H1 (cell line): Measurements from ENCODE around the gene NUDT3. TPM values are rescaled to one million over a fixed set of nuclear protein-coding genes. Genes with fewer than 3 reads are reported as not detected.

Experiments used
- CTCF ChIA-PET: fragments of 300-600 bp; sonication (Branson Sonifier 250); formaldehyde crosslinking; loops from one replicate; lab custom pipeline; 2021; ENCODE audit not compliant: partially characterized antibody; lab: Charles Lee
- POLR2A ChIA-PET: fragments of 300-600 bp; sonication (Branson Sonifier 250); formaldehyde crosslinking; loops from one replicate; lab custom pipeline; 2021; ENCODE audit warnings: inconsistent platforms; ENCODE audit not compliant: partially characterized antibody; lab: Charles Lee
- DNase-seq, 2 experiments: peaks; one replicate each; pipeline versions ENCODE4 v3.0.0 to v3.0.0-alpha.2; 2010 to 2022; ENCODE audit warnings: low spot score in 2 of 2, low read depth in 1 of 2, mixed read lengths in 1 of 2
- FAIRE-seq: peaks from 2 replicates; lab custom pipeline; 2011; peaks lifted over from hg19 to GRCh38; lab: Jason Lieb, UNC
- H2AFZ ChIP-seq: 2 replicates; pipeline ENCODE4 v1.8.1; 2012; ENCODE audit warnings: low read length, inconsistent platforms
- H2AK5ac ChIP-seq: 2 replicates; pipeline ENCODE4 v1.6.1; 2013; ENCODE audit warnings: low read depth, low read length
- H2BK120ac ChIP-seq: replicated peaks from 2 replicates; pipeline ENCODE3; 2013; ENCODE audit warnings: low read depth, low read length, inconsistent platforms
- H2BK12ac ChIP-seq: 2 replicates; pipeline ENCODE4 v1.6.1; 2013; ENCODE audit warnings: low read depth, low read length
- H2BK15ac ChIP-seq: 2 replicates; pipeline ENCODE4 v1.6.1; 2013; ENCODE audit warnings: low read length
- H2BK20ac ChIP-seq: 2 replicates; pipeline ENCODE4 v1.6.1; 2013; ENCODE audit warnings: low read length
- H2BK5ac ChIP-seq: 2 replicates; pipeline ENCODE4 v1.6.1; 2013; ENCODE audit warnings: low read depth, low read length
- H3K14ac ChIP-seq: 2 replicates; pipeline ENCODE4 v1.6.1; 2013; ENCODE audit warnings: inconsistent platforms; ENCODE audit not compliant: insufficient read length
- H3K18ac ChIP-seq: 2 replicates; pipeline ENCODE4 v1.6.1; 2013; ENCODE audit warnings: low read length; ENCODE audit errors: extremely low read depth
- H3K23ac ChIP-seq: 2 replicates; pipeline ENCODE4 v1.6.1; 2013; ENCODE audit warnings: inconsistent platforms; ENCODE audit not compliant: insufficient read length
- H3K23me2 ChIP-seq: 2 replicates; pipeline ENCODE4 v1.6.1; 2013; ENCODE audit warnings: low read depth, low read length
- H3K27ac ChIP-seq: 2 replicates; pipeline ENCODE4 v1.6.1; 2011; ENCODE audit warnings: low read depth, low read length, inconsistent platforms
- H3K27me3 ChIP-seq, 4 experiments: replicated peaks in 1 of 4; 1 replicate in 1 of 4; 2 replicates in 3 of 4; pipeline versions ENCODE4 v1.6.1 to v1.8.1; 2011 to 2013; ENCODE audit warnings: low read length in 3 of 4, mild to moderate bottlenecking in 3 of 4, inconsistent platforms in 2 of 4, mixed read lengths in 2 of 4, moderate library complexity in 1 of 4; ENCODE audit not compliant: control insufficient read depth in 3 of 4, insufficient read depth in 3 of 4; ENCODE audit errors: extremely low read depth in 1 of 4
- H3K36me3 ChIP-seq, 4 experiments: 2 replicates each; pipeline versions ENCODE4 v1.6.1 to v1.8.1; 2011 to 2013; ENCODE audit warnings: mild to moderate bottlenecking in 4 of 4, low read length in 3 of 4, moderate library complexity in 2 of 4, control low read depth in 1 of 4, inconsistent platforms in 1 of 4; ENCODE audit not compliant: insufficient read depth in 4 of 4, control insufficient read depth in 2 of 4
- H3K4ac ChIP-seq: replicated peaks from 2 replicates; pipeline ENCODE3; 2013; ENCODE audit warnings: low read length, low read depth, mixed read lengths, inconsistent platforms; ENCODE audit not compliant: insufficient read length
- H3K4me1 ChIP-seq, 4 experiments: replicated peaks in 1 of 4; 1 replicate in 1 of 4; 2 replicates in 3 of 4; pipeline versions ENCODE4 v1.6.1 to v1.8.1; 2011 to 2013; ENCODE audit warnings: low read length in 3 of 4, inconsistent platforms in 2 of 4, mixed read lengths in 1 of 4; ENCODE audit not compliant: insufficient read depth in 4 of 4, control insufficient read depth in 3 of 4
- H3K4me2 ChIP-seq, 2 experiments: 2 replicates each; pipeline versions ENCODE4 v1.6.1 to v1.8.1; 2011 to 2013; ENCODE audit warnings: low read depth in 2 of 2, low read length in 2 of 2, control low read depth in 1 of 2, inconsistent platforms in 1 of 2, mild to moderate bottlenecking in 1 of 2; ENCODE audit not compliant: insufficient read depth in 1 of 2
- H3K4me3 ChIP-seq, 4 experiments: fragments of 200-600, 300-600 bp in 1 of 4; sonication (generic), shearing (Covaris generic), sonication (Bioruptor Twin) in 1 of 4; 2 replicates each; pipeline versions ENCODE4 v1.5.1 to v1.8.1; 2011 to 2016; ENCODE audit warnings: low read length in 4 of 4, low read depth in 3 of 4, control low read depth in 2 of 4, inconsistent platforms in 2 of 4, mild to moderate bottlenecking in 2 of 4, mixed read lengths in 1 of 4, moderate library complexity in 1 of 4; ENCODE audit not compliant: insufficient read depth in 2 of 4; ENCODE audit errors: extremely low read depth in 1 of 4
- H3K56ac ChIP-seq: replicated peaks from 2 replicates; pipeline ENCODE3; 2013; ENCODE audit warnings: low read depth, mild to moderate bottlenecking, mixed read lengths, low read length, inconsistent platforms; ENCODE audit not compliant: insufficient read length
- H3K79me1 ChIP-seq: 2 replicates; pipeline ENCODE4 v1.6.1; 2013; ENCODE audit warnings: low read depth, low read length, control low read depth
- H3K79me2 ChIP-seq, 2 experiments: 2 replicates each; pipeline versions ENCODE4 v1.6.1 to v1.8.1; 2012 to 2013; ENCODE audit warnings: low read length in 2 of 2, mild to moderate bottlenecking in 2 of 2, inconsistent platforms in 1 of 2; ENCODE audit not compliant: insufficient read depth in 2 of 2, control insufficient read depth in 1 of 2
- H3K9ac ChIP-seq, 4 experiments: replicated peaks in 1 of 4; 1 replicate in 1 of 4; 2 replicates in 3 of 4; pipeline versions ENCODE4 v1.6.1 to v1.8.1; 2011 to 2013; ENCODE audit warnings: low read depth in 3 of 4, low read length in 3 of 4, control low read depth in 2 of 4, mild to moderate bottlenecking in 2 of 4, moderate library complexity in 2 of 4, inconsistent platforms in 1 of 4; ENCODE audit errors: extremely low read depth in 1 of 4
- H3K9me3 ChIP-seq, 2 experiments: 2 replicates each; pipeline versions ENCODE4 v1.6.1 to v1.8.1; 2012 to 2013; ENCODE audit warnings: mild to moderate bottlenecking in 2 of 2, moderate library complexity in 2 of 2, control low read depth in 1 of 2, inconsistent platforms in 1 of 2, low read depth in 1 of 2, low read length in 1 of 2, mixed read lengths in 1 of 2; ENCODE audit not compliant: insufficient read depth in 2 of 2
- H4K20me1 ChIP-seq, 2 experiments: replicated peaks in 1 of 2; 2 replicates each; pipeline versions ENCODE3 to v1.8.1; 2011 to 2013; ENCODE audit warnings: inconsistent platforms in 2 of 2, low read length in 2 of 2, mild to moderate bottlenecking in 1 of 2; ENCODE audit not compliant: insufficient read depth in 2 of 2, control insufficient read depth in 1 of 2
- H4K5ac ChIP-seq: 2 replicates; pipeline ENCODE4 v1.6.1; 2013; ENCODE audit warnings: low read length, low read depth, mixed read lengths, inconsistent platforms; ENCODE audit not compliant: insufficient read length
- H4K8ac ChIP-seq: 2 replicates; pipeline ENCODE4 v1.8.0; 2013; ENCODE audit warnings: mild to moderate bottlenecking, moderate library complexity, low read length, inconsistent platforms; ENCODE audit not compliant: insufficient read depth; ENCODE audit errors: extremely low read depth
- H4K91ac ChIP-seq: replicated peaks from 2 replicates; pipeline ENCODE3; 2013; ENCODE audit warnings: low read length, mixed read lengths, inconsistent platforms; ENCODE audit not compliant: insufficient read length
- ATF2 ChIP-seq: IDR thresholded peaks from 2 replicates; pipeline ENCODE4 v1.6.1; 2012; ENCODE audit warnings: low read length, inconsistent platforms
- BCL11A ChIP-seq, 2 experiments: IDR thresholded peaks; one replicate each; pipeline ENCODE4 v1.6.1; 2011; ENCODE audit warnings: low read depth in 2 of 2, low read length in 2 of 2, mild to moderate bottlenecking in 2 of 2
- GABPA ChIP-seq: IDR thresholded peaks from 2 replicates; pipeline ENCODE4 v1.6.1; 2011; ENCODE audit warnings: mild to moderate bottlenecking, low read length, moderate library complexity, borderline replicate concordance; ENCODE audit not compliant: insufficient read depth
- GTF2F1 ChIP-seq: IDR thresholded peaks from 2 replicates; pipeline ENCODE4 v1.6.1; 2012; ENCODE audit warnings: low read depth, low read length, improper control_type of control experiment, borderline replicate concordance
- POLR2A ChIP-seq, 2 experiments: IDR thresholded peaks; 1 replicate in 1 of 2; 2 replicates in 1 of 2; pipeline ENCODE4 v1.6.1; 2011; ENCODE audit warnings: low read depth in 2 of 2, low read length in 2 of 2, mild to moderate bottlenecking in 2 of 2; ENCODE audit errors: control extremely low read depth in 1 of 2
- POLR2AphosphoS5 ChIP-seq: IDR thresholded peaks from 2 replicates; pipeline ENCODE4 v1.6.1; 2011; ENCODE audit warnings: low read depth, low read length
- TAF1 ChIP-seq: IDR thresholded peaks from 2 replicates; pipeline ENCODE4 v1.6.1; 2011; ENCODE audit warnings: mild to moderate bottlenecking, low read depth, low read length
- WGBS, 2 experiments: shearing (Covaris generic) in 1 of 2; methylation state at CpG; one replicate each; pipeline versions ENCODE4 v1.1.6 to v1.1.7; 2013 to 2015; ENCODE audit warnings: low lambda C conversion rate in 2 of 2, mixed read lengths in 2 of 2, inconsistent platforms in 1 of 2, low coverage in 1 of 2, missing lambda C conversion rate in 1 of 2; ENCODE audit not compliant: insufficient replicate concordance in 2 of 2, insufficient coverage in 1 of 2, insufficient read length in 1 of 2; ENCODE audit errors: extremely low coverage in 1 of 2, missing lambda C conversion rate in 1 of 2; 5-methylcytosine and 5-hydroxymethylcytosine counted together
- polyA plus RNA-seq, 7 experiments: library from polyadenylated mRNA; depleted of rRNA in 3 of 7; stranded (reverse) in 5 of 7; unstranded in 2 of 7; fragments of >200 nt in 5 of 7; fragments of 200-250 nt in 2 of 7; gene quantifications; 1 replicate in 5 of 7; 2 replicates in 1 of 7; 4 replicates in 1 of 7; pipeline versions ENCODE4 v1.2.1 to v1.2.3, GENCODE V29; 2011 to 2013; ENCODE audit warnings: missing spikeins in 2 of 7, mixed read lengths in 2 of 7
- total RNA-seq: library from RNA; stranded (reverse); fragmentation: NEBNext Ultra II Directional; extraction: Animal tissue kit (Norgen Biotek cat#: 25700); gene quantifications from 2 replicates; pipeline ENCODE4 v1.2.1, GENCODE V29; 2021

Gene NUDT3
- total and polyA plus RNA-seq, 2 of the 8 experiments (the other 6 are each of a cell fraction or from before 2014, with no cell fraction given) = 14.1 to 36.9 TPM

GRCh38 chr6:34233867-34234266, 158.6 kb downstream of the NUDT3 start:
- Histone ChIP-seq H3K23me2 (peaks cover 12% of the 10 kb centered on the region), H4K91ac (peak overlapping the region; percentile 25), H3K9ac (peak overlapping the region in 1 of 4 experiments; percentile 96; a peak in 4 of 7 replicates), H3K9me3 (no peaks in the 10 kb centered on the region), H3K4ac (no peak overlapping the region), H4K20me1 (peaks cover 8% of the 10 kb centered on the region in 2 experiments), H2BK15ac (peak overlapping the region; percentile 46; the same call in 1 of the 2 replicates), H3K79me2 (peaks cover 13 to 22% of the 10 kb centered on the region in 2 experiments), H2BK20ac (peak overlapping the region; percentile 55; the same call in 1 of the 2 replicates), H2AK5ac (peak overlapping the region; percentile 100), H2BK12ac (peak overlapping the region; percentile 90), H3K4me2 (peak overlapping the region; percentile 17 to 84; a peak in 2 of 4 replicates), H3K36me3 (peaks cover 0 to 5% (median 0%) of the 10 kb centered on the region in 4 experiments; a peak in 4 of 8 replicates), H2BK5ac (peak overlapping the region; percentile 100), H3K4me3 (peak overlapping the region in 2 of 4 experiments; percentile 50 to 63; a peak in 1 of 8 replicates), H3K56ac (no peak overlapping the region), H3K18ac (peak overlapping the region; percentile 73; the same call in 1 of the 2 replicates), H3K14ac (no peak overlapping the region), H2AFZ (no peak overlapping the region), H4K5ac (no peak overlapping the region), H3K27me3 (no peaks in the 10 kb centered on the region), H3K79me1 (no peaks in the 10 kb centered on the region; the same call in 1 of the 2 replicates), H3K4me1 (peaks cover 0 to 17% (median 12%) of the 10 kb centered on the region in 4 experiments; a peak in 6 of 7 replicates), H2BK120ac (no peak overlapping the region), H3K27ac (peak overlapping the region; percentile 99; the same call in 1 of the 2 replicates), H4K8ac (no peak overlapping the region), H3K23ac (no peak overlapping the region)
- no peak for DNase-seq
- WGBS, 2 experiments = 87% methylated on average over 7 of the region's 7 CpGs; no CpG with 5 or more reads in 1 of the 2 experiments
- CTCF ChIA-PET = interaction anchor here (1.8 to 4.1 kb wide), 3 partner anchors 10 to 71 kb away, joined by 7 to 29 read pairs (median 9); no protein-coding TSS in a partner anchor
- TF ChIP-seq BCL11A (IDR thresholded peaks at IDR 0.05; ENCODE audit: low read depth in 2 of 2, low read length in 2 of 2) (no peak), POLR2A (IDR thresholded peaks at IDR 0.05; ENCODE audit: control extremely low read depth in 1 of 2, low read depth in 2 of 2, low read length in 2 of 2) (peak in 1 of 2 experiments; percentile 48; a peak in 1 of 3 replicates), POLR2AphosphoS5 (peak; percentile 37), TAF1 (0 out of 2 replicates have a peak, but pooled peaks have one; percentile 11), GTF2F1 (no peak), ATF2 (0 out of 2 replicates have a peak, but pooled peaks have one; percentile 11), GABPA (no peak)
- FAIRE-seq = no peak
- POLR2A ChIA-PET = interaction anchor here (0.9 to 9.0 kb wide), 17 partner anchors 10 to 298 kb away, joined by 3 to 191 read pairs (median 5); partner anchors contain the start of genes GRM4, NUDT3 and SMIM29
